ENCODE measurements around the gene HYPK.

Gene HYPK

DNA sequence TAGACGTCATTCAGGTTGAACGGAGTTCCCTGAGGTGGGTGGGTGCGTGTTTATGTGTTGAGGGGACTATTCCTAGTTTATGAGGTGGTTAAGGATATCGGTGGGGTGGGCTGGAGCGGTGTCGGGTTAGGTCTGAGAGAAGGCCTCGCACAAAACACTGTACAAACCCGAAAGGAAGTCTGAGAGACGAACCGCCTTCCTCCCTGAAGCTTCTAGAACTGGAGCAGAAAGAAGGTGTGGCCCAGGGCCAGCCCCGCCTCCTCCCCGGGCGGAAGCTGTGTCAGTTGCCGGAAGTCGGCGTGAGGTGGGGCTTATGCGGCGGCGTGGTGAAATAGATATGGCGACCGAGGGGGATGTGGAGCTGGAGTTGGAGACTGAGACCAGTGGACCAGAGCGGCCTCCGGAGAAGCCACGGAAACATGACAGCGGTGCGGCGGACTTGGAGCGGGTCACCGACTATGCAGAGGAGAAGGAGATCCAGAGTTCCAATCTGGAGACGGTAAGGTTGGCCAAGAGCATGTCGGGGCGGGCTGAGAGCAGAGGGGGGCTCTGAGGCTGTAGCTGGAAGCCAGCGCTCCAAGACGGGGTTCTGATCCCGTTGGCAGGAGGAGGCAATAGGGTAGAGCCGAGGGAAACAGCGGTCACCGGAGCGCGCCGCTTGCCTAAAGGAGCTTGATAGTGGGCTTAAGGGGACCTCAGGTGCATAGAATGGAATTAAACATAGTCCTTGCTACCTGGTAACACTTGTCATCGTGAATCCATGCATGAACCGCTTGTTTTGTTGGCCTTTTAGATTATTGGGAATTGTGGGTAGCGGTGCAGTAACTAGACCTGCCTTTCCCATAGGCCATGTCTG, at the start of gene HYPK:
Gene HYPK, plus strand, starts transcription at position 314 of the 856 bp plus-strand sequence. Its CDS starts 24 bp downstream, at position 338.
- peak; percentile 80 for DNase-seq (ENCODE audit: low spot score)
- in situ Hi-C loops (cut with MboI; ENCODE audit: low pct_unique_long_range_greater_than_20kb, low sequenced_read_pairs, unreplicated experiment): no loop called here
- TF ChIP-seq, protein P1, sequence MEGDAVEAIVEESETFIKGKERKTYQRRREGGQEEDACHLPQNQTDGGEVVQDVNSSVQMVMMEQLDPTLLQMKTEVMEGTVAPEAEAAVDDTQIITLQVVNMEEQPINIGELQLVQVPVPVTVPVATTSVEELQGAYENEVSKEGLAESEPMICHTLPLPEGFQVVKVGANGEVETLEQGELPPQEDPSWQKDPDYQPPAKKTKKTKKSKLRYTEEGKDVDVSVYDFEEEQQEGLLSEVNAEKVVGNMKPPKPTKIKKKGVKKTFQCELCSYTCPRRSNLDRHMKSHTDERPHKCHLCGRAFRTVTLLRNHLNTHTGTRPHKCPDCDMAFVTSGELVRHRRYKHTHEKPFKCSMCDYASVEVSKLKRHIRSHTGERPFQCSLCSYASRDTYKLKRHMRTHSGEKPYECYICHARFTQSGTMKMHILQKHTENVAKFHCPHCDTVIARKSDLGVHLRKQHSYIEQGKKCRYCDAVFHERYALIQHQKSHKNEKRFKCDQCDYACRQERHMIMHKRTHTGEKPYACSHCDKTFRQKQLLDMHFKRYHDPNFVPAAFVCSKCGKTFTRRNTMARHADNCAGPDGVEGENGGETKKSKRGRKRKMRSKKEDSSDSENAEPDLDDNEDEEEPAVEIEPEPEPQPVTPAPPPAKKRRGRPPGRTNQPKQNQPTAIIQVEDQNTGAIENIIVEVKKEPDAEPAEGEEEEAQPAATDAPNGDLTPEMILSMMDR (IDR thresholded peaks at IDR 0.05; ENCODE audit: extremely low read depth, insufficient read depth, missing control alignments): no peak

DNA sequence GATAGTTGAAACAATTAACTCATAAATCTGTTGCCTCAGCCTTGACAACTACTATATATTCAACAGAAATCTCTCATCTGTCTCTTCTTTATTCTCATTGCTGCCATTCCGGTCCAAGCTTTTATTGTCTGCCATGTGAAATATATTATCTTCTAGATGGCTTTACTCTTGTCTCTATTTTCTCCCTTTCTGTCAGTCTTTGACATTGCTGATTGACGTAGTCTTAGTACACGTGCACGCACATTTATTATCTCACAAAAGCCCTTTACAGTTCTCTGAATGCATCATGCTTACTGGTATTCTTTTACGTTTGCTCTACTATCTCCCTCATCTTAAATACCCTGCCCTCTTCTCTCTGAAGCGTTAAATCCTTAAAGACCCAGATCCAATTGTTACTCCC, 48.5 kb upstream of the HYPK start:
- DNase-seq (ENCODE audit: low spot score): no peak
- TF ChIP-seq, protein P1 (IDR thresholded peaks at IDR 0.05; ENCODE audit: extremely low read depth, insufficient read depth, missing control alignments): no peak
- in situ Hi-C loops (cut with MboI; ENCODE audit: low pct_unique_long_range_greater_than_20kb, low sequenced_read_pairs, unreplicated experiment): no loop called here

GRCh38 chr15:43762824-43763223, 37.6 kb upstream of the HYPK start:
- DNase-seq (ENCODE audit: low spot score): no peak
- TF ChIP-seq, protein P1 (IDR thresholded peaks at IDR 0.05; ENCODE audit: extremely low read depth, insufficient read depth, missing control alignments): no peak
- in situ Hi-C loops (cut with MboI; ENCODE audit: low pct_unique_long_range_greater_than_20kb, low sequenced_read_pairs, unreplicated experiment): no loop called here

- TF ChIP-seq, protein P1 (IDR thresholded peaks at IDR 0.05; ENCODE audit: extremely low read depth, insufficient read depth, missing control alignments): no peak
- no peak for DNase-seq (ENCODE audit: low spot score)
- in situ Hi-C loops (cut with MboI; ENCODE audit: low pct_unique_long_range_greater_than_20kb, low sequenced_read_pairs, unreplicated experiment): no loop called here
Measured at GRCh38 chr15:43763819-43764446, 36.5 kb upstream of the HYPK start.

DNA sequence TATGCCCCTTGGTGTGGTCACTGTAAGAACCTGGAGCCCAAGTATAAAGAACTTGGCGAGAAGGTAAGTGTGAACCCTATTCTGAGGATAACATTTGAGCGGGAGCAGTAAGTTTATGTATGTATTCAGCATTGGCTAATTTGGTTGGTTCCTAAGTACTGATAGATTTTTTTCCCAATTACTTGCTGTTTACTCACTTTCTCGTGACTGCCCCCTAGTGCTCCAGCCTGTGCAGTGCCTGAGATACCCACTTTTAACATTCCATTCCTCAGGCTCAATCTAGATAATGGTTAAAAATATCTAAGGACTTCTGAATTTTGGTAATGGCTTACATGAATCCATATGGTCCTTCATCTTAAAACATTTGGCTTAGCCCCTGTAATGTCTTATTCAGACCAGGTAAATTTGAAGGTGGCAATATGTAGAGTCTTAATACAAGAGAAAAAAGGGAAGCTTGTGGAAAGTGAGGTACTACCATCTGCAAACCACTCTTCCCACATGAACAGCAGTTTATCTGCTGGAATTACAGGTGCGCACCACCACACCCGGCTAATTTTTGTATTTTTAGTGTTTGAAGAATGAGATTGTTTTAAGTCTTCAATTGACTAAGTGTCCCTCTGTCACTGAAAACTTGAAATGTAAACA, 30.7 kb upstream of the HYPK start:
- DNase-seq (ENCODE audit: low spot score): peak; percentile 40
- TF ChIP-seq, protein P1 (IDR thresholded peaks at IDR 0.05; ENCODE audit: extremely low read depth, insufficient read depth, missing control alignments): peak; percentile 84
- in situ Hi-C loops (cut with MboI; ENCODE audit: low pct_unique_long_range_greater_than_20kb, low sequenced_read_pairs, unreplicated experiment): no loop called here

DNA sequence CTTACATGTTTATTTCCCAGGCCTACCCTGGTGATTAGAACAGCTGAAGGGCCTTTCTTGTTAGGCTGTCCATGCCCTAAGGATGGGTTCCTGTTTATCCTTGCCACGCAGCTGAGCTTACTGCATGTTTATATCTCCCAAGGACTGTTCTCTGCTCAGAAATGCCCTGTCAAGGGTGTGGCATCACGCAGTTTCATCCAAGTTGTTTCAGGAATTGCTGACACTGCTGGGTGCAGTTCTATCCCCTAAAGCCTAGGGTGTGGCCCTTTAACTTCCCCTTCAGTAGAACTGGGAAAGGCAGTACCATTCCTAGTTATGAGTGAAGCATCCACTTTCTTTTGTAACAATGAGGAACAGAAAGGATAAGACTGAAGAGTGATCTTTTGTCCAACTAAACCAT, 28.6 kb upstream of the HYPK start:
- DNase-seq (ENCODE audit: low spot score): no peak
- in situ Hi-C loops (cut with MboI; ENCODE audit: low pct_unique_long_range_greater_than_20kb, low sequenced_read_pairs, unreplicated experiment): no loop called here

More for the DNA sequence above, 28.6 kb upstream of the HYPK start:
- TF ChIP-seq, protein P1 (IDR thresholded peaks at IDR 0.05; ENCODE audit: extremely low read depth, insufficient read depth, missing control alignments): no peak
